ENCODE measurements around the gene ASNS.
A peak's percentile ranks its signal among the peaks of the same experiment; 100 is the strongest.
"Not testable (repeated sequence)": the region's sequence is repeated elsewhere in the genome, so short reads cannot be mapped to it uniquely, and the experiment has no call there.

The ASNS gene

DNA sequence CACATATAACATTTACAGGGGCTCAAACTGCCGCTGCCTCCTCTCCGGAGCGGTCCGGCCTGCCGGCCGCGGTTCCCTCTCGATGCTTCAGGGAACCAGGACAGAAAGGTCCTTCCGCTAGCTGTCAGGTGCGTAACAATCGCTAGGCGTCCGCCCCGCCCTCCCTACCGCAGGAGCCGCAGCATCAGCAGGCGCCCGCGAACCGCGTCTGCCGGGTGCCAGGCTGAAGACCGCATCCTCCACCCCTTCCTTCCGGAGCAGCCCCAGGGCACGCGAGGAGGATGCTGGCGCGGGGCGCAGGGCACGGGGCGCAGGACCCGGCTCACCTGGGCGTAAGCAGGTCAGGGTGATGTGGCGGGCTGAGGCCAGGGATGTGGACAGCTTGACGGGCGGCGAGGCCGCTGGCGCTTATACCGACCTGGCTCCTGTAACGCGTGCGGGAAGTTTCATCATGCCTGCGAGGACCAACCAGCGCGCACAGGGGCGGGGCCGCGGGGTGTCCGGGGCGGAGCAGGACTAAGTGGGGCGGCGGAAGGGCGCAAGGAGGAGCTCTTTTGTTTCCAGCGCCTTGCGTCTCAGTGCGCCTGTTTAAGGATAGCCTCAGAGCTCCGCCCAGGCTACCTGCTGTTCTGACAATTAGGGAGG, at the start of gene ASNS:
Gene ASNS, minus strand, starts transcription at position 384 of the 645 bp plus-strand sequence. CDS start 3,252 bp downstream, outside the sequence.
- DNase-seq, result peak; percentile 95

GRCh38 chr7:97921254-97921653, 49.0 kb upstream of the ASNS start:
- not testable (repeated sequence) for DNase-seq

DNA sequence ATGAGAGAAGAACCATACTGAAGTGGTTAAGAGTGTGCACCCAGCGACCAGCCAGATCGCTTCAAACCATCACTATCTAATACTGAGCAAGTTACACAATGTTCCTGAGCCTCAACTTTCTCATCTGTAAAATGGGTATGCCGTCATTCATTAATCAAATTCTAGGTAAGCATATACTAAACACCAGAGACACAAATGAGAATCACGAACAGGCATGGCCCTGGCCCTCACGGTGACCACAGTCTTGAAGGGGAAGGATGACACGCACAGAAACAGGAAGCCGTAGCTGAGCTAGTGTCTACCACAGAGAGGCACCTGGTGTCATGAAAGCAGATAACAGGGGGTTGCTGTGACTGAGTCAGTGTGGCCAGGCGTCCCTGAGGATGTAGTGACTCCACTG, 43.1 kb upstream of the ASNS start:
- DNase-seq, result not testable (repeated sequence)

DNA sequence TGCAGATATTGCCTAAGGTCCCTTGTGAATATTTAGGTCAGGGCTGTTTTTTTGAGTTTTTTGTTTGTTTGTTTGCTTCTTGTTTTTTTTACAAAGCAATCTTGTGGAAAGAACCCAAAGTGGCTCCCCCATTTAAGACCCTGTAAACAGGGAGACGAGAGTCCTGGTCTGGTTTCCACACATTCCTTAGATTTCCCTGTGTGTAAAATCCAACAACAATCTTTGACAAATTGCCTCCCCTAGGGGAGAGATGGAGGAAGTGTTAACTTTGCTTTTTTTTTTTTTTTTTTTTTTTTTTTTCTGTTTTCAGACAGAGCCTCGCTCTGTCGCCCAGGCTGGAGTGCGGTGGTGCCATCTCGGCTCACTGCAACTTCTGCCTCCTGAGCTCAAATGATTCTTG, 40.1 kb upstream of the ASNS start:
- DNase-seq, result not testable (repeated sequence)

DNA sequence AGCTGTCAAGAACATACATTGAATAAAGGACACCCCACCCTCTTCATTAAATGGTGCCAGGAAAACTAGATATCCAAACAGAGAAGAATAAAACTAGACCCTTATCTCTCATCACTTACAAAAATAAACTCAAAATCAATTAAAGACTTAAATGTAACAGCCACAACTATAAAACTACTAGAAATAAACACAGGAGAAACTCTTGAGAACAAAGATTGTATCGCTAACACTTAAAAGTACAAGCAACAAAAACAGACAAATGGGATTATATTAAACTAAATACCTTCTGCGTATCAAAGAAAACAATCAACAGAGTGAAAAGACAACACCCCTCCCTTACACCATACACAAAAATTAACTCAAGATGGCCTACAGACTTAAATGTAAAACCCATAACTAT, 24.7 kb upstream of the ASNS start:
- DNase-seq, result not testable (repeated sequence)

- not testable (repeated sequence) for DNase-seq
Observed at GRCh38 chr7:97891721-97892120, 19.5 kb upstream of the ASNS start.

- not testable (repeated sequence) for DNase-seq
Observed at GRCh38 chr7:97879527-97879926, 7.3 kb upstream of the ASNS start.

DNA sequence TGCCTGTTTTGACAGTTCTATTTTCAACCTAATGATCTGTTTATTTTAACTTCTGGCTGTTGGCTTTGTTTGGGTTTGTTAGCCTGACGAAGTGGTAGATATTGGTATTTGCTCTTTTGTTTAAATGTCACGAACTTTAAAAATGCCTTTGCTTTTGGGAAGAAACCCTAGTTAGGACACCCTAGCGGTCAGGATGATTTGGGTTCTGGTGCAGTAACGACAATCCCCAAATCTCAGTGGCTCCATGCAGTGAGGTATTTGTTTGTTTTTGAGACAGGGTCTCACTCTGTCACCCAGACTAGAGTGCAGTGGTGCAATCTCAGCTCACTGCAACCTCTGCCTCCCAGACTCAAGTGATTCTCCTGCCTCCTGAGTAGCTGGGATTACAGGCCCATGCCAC, 2.7 kb upstream of the ASNS start:
- DNase-seq, result not testable (repeated sequence)

GRCh38 chr7:97873606-97874005, 1.4 kb upstream of the ASNS start:
- no peak for DNase-seq

DNA sequence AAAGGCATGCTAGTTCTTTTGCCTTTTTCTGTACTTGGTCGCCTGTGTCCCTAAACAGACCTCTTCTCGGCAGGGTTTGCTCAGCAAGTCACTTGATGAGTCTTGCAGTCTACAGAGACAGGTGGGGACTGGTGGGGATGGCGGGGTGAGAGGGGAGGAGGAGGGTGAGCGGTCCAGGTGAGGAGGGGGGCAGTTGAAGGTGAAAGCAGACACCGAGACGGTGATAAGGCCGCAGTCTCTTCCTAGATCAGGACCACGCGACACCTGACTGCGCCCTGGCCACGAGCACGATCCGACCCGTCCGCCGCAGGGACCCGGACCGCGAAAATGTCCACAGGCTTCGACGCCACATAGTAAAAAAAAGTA, 566 bp downstream of the ASNS start:
- no peak for DNase-seq

- DNase-seq, result no peak
Observed at GRCh38 chr7:97868788-97869187, 3.4 kb downstream of the ASNS start.

GRCh38 chr7:97868314-97868713, 3.9 kb downstream of the ASNS start:
- no peak for DNase-seq

GRCh38 chr7:97865104-97865503, 7.1 kb downstream of the ASNS start:
- no peak for DNase-seq

DNA sequence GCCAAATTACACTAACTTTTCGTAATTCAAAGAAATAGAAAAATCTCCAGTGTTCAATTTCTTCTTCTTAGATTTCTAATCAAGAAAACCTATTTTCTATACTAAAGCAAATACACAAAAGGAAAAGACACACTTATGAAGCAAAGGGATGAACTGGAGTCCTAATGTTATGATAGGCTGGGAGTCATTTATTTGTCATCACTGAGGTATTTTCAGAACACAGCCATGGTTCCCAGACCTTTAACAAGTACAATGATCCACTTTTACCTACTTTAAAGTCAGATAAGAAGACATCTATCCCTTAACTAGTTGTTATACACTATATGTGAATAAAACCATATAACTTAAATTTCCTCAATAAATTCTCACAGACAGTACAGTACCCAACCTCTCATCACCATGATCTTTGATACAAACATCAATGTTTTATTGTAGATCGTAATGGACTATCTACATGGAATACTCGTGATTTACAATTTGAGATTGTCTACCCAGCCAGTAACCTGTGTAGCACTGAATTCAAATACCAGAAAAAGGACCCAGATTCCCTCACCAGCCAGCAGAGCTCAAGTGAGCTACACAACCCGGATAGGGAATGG, 12.5 kb downstream of the ASNS start:
- DNase-seq, result no peak

GRCh38 chr7:97858221-97858620, 14.0 kb downstream of the ASNS start:
- no peak for DNase-seq

- DNase-seq, result no peak
Observed at GRCh38 chr7:97857544-97857943, 14.7 kb downstream of the ASNS start.

DNA sequence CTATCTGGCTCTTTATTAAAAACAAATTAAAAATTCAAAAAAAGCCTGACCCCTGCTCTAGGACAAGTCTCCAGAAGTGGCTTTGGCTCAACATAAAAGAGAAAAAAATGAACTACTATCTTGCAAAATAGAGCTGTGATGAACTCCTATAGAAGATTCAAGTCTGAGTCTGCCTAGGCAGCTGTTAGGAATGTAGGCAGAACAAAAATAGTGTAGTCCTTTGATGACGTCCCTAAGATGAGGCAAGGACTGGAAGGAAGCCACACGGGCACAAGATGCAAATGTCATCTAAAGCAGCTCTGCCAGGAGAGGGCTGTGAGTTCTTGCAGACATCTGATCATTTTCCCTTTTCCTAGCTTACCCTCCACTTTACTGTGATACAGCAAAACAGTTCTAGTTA, 20.5 kb downstream of the ASNS start:
- no peak for DNase-seq

GRCh38 chr7:97850262-97851031, 21.8 kb downstream of the ASNS start:
- not testable (repeated sequence) for DNase-seq

DNA sequence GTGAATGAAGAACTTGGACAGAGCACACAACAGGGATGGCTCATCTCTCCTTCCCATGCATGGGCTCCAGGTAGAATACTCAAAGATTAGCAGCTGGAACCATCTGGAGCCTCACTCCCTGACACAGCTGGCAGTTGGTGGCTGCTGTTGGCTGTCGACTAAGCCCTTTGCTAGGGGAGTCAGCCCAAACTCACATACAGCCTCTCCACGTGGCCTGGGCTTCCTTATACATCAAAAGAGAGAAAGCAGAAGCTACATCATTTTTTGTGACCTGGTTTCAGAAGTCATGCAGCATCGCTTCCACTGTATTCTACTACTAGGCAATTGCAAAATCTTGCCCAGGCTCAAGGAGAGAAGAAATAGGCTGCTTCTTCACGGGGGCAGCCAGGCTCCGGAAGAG, 24.4 kb downstream of the ASNS start:
- DNase-seq, result no peak

DNA sequence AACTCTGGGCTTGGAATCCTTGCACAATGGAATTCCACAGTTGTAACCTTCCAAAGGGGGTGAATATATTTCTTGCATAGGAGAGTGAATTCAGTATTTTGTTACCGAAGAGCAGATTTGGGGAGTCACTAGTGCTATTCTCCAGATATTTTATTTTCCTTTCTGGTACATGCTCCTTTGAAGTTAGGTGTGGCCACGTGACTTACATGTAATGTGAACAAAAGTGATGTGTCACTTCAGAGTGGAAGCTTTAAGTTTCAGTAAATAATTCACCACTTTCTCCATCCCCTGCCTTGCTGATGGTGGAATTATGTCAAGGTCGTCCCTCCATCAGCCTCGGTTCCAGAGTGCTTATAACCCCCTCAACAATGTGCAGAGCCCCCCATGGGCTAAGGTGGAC, 25.3 kb downstream of the ASNS start:
- no peak for DNase-seq

DNA sequence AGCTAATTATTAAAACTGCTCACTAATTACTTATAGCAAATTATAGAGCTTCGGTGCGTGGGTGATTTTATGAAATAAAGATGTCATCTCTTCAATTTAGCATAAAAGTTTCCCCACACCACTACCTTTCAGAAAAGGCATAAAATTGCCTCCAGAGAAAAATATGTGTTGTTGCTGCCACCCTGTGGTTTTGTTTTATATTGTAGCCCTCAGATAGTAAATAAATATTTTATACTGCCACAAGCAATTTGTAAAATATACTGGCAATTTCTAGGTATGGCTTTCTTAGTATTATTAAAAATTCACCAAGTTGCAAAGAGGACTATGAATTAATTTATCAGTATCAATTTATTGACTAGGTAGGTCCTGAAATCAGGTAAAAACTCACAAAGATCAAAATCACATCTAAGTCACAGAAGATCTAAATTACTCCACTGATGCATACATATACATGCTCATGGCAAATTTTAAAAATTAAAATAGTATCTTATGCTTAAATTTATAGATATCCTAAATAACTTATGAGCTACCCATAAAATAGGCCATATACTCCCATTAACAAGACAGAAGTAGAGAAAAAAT, 26.5 kb downstream of the ASNS start:
- DNase-seq, result peak; percentile 22

GRCh38 chr7:97844036-97844435, 28.2 kb downstream of the ASNS start:
- DNase-seq, result no peak

DNA sequence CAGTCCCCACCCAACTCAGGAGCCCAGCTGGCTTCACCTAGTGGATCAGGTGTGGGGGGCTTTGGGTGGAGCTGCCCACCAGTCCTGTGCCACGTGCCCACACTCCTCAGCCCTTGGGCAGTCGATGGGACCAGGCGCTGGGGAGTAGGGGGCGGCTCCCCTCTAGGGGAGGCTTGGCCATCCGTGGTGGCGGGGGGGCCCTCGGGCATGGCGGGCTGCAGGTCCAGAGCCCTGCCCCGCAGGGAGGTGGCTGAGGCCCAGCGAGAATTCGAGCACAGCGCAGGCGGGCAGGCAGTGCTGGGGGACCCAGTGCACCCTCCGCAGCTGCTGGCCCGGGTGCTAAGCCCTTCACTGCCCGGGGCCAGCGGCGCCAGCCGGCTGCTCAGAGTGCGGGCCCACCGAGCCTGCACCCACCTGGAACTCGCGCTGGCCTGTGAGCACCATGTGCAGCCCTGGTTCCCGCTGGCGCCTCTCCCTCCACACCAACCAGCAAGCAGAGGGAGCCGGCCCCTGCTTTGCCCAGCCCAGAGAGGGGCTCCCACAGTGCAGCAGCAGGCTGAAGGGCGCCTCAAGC, 29.3 kb downstream of the ASNS start:
- DNase-seq, result no peak

All from NCI-H1092 (cell line).